Measurements from ENCODE around the gene ADGRD2.

GRCh38 chr9:124499216-124499615 lies 49.0 kb downstream of the ADGRD2 start:
- TF ChIP-seq RAD21 (conservative IDR thresholded peaks at IDR 0.05 in 1 of 2, IDR thresholded peaks at IDR 0.05 in 1 of 2), result no peak
- TF ChIP-seq SMC3 (IDR thresholded peaks at IDR 0.05), result no peak
- TF ChIP-seq, protein P1, sequence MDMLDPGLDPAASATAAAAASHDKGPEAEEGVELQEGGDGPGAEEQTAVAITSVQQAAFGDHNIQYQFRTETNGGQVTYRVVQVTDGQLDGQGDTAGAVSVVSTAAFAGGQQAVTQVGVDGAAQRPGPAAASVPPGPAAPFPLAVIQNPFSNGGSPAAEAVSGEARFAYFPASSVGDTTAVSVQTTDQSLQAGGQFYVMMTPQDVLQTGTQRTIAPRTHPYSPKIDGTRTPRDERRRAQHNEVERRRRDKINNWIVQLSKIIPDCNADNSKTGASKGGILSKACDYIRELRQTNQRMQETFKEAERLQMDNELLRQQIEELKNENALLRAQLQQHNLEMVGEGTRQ (IDR thresholded peaks at IDR 0.05), result no peak
- TF ChIP-seq, protein P2, sequence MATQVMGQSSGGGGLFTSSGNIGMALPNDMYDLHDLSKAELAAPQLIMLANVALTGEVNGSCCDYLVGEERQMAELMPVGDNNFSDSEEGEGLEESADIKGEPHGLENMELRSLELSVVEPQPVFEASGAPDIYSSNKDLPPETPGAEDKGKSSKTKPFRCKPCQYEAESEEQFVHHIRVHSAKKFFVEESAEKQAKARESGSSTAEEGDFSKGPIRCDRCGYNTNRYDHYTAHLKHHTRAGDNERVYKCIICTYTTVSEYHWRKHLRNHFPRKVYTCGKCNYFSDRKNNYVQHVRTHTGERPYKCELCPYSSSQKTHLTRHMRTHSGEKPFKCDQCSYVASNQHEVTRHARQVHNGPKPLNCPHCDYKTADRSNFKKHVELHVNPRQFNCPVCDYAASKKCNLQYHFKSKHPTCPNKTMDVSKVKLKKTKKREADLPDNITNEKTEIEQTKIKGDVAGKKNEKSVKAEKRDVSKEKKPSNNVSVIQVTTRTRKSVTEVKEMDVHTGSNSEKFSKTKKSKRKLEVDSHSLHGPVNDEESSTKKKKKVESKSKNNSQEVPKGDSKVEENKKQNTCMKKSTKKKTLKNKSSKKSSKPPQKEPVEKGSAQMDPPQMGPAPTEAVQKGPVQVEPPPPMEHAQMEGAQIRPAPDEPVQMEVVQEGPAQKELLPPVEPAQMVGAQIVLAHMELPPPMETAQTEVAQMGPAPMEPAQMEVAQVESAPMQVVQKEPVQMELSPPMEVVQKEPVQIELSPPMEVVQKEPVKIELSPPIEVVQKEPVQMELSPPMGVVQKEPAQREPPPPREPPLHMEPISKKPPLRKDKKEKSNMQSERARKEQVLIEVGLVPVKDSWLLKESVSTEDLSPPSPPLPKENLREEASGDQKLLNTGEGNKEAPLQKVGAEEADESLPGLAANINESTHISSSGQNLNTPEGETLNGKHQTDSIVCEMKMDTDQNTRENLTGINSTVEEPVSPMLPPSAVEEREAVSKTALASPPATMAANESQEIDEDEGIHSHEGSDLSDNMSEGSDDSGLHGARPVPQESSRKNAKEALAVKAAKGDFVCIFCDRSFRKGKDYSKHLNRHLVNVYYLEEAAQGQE (IDR thresholded peaks at IDR 0.05), result no peak
